H9 (cell line): ENCODE results near the gene GGT5. TPM values are rescaled to one million over a fixed set of nuclear protein-coding genes. Genes with fewer than 3 reads are reported as not detected.

ENCODE experiments used
- DNase-seq: peaks from one replicate; pipeline ENCODE4 v3.0.0-alpha.2; 2017
- H2AFZ ChIP-seq: one replicate; pipeline ENCODE4 v1.6.1; 2013; ENCODE audit warnings: mild to moderate bottlenecking, low read length, control low read depth, moderate library complexity
- H2AK5ac ChIP-seq: 2 replicates; pipeline ENCODE4 v1.6.1; 2013; ENCODE audit warnings: low read length, control low read depth, mixed read lengths; ENCODE audit not compliant: insufficient read length
- H2BK120ac ChIP-seq: one replicate; pipeline ENCODE4 v1.6.1; 2013; ENCODE audit warnings: low read depth, mild to moderate bottlenecking, low read length, control low read depth, inconsistent platforms; ENCODE audit not compliant: poor library complexity, severe bottlenecking
- H2BK12ac ChIP-seq: 2 replicates; pipeline ENCODE4 v1.6.1; 2013; ENCODE audit warnings: low read length, control low read depth, mixed read lengths, low read depth; ENCODE audit not compliant: insufficient read length
- H2BK15ac ChIP-seq: 2 replicates; pipeline ENCODE4 v1.6.1; 2013; ENCODE audit warnings: low read depth, low read length, control low read depth
- H2BK20ac ChIP-seq: one replicate; pipeline ENCODE4 v1.6.1; 2013; ENCODE audit warnings: low read depth, mild to moderate bottlenecking, low read length, control low read depth, inconsistent platforms; ENCODE audit not compliant: poor library complexity, severe bottlenecking
- H2BK5ac ChIP-seq: 2 replicates; pipeline ENCODE4 v1.6.1; 2013; ENCODE audit warnings: low read length, control low read depth, mixed read lengths; ENCODE audit not compliant: insufficient read length
- H3K14ac ChIP-seq: 2 replicates; pipeline ENCODE4 v1.6.1; 2013; ENCODE audit warnings: low read length, control low read depth; ENCODE audit not compliant: insufficient read depth
- H3K18ac ChIP-seq: 2 replicates; pipeline ENCODE4 v1.6.1; 2013; ENCODE audit warnings: low read depth, mild to moderate bottlenecking, mixed read lengths, low read length, control low read depth; ENCODE audit not compliant: insufficient read length
- H3K23ac ChIP-seq: 2 replicates; pipeline ENCODE4 v1.6.1; 2013; ENCODE audit warnings: low read length, control low read depth, mixed read lengths, low read depth; ENCODE audit not compliant: insufficient read length
- H3K23me2 ChIP-seq: 2 replicates; pipeline ENCODE4 v1.6.1; 2013; ENCODE audit warnings: low read depth, mild to moderate bottlenecking, mixed read lengths, low read length, control low read depth; ENCODE audit not compliant: insufficient read length, poor library complexity, severe bottlenecking
- H3K27ac ChIP-seq: 2 replicates; pipeline ENCODE4 v1.5.1; 2013; ENCODE audit warnings: low read length, control low read depth, mixed read lengths, low read depth; ENCODE audit not compliant: insufficient read length
- H3K27me3 ChIP-seq: 2 replicates; pipeline ENCODE4 v1.6.1; 2013; ENCODE audit warnings: low read length, control low read depth, inconsistent platforms; ENCODE audit not compliant: insufficient read depth
- H3K4ac ChIP-seq: 2 replicates; pipeline ENCODE4 v1.6.1; 2013; ENCODE audit warnings: low read depth, mild to moderate bottlenecking, control low read depth, inconsistent platforms, low read length, moderate library complexity
- H3K4me1 ChIP-seq: 2 replicates; pipeline ENCODE4 v1.6.1; 2013; ENCODE audit warnings: low read length, control low read depth, inconsistent platforms; ENCODE audit not compliant: insufficient read depth
- H3K4me2 ChIP-seq: 2 replicates; pipeline ENCODE4 v1.6.1; 2013; ENCODE audit warnings: low read length, control low read depth, mixed read lengths; ENCODE audit not compliant: insufficient read length, insufficient read depth
- H3K56ac ChIP-seq: 2 replicates; pipeline ENCODE4 v1.6.1; 2013; ENCODE audit warnings: low read depth, mild to moderate bottlenecking, mixed read lengths, low read length, control low read depth; ENCODE audit not compliant: insufficient read length
- H3K79me1 ChIP-seq: 2 replicates; pipeline ENCODE4 v1.6.1; 2013; ENCODE audit warnings: low read depth, mild to moderate bottlenecking, moderate library complexity, low read length, control low read depth, inconsistent platforms; ENCODE audit not compliant: insufficient read depth, poor library complexity, severe bottlenecking
- H3K79me2 ChIP-seq: 2 replicates; pipeline ENCODE4 v1.6.1; 2013; ENCODE audit warnings: low read length, control low read depth, inconsistent platforms; ENCODE audit not compliant: insufficient read depth
- H3K9ac ChIP-seq: 2 replicates; pipeline ENCODE4 v1.6.1; 2013; ENCODE audit warnings: low read length, control low read depth, mixed read lengths; ENCODE audit not compliant: insufficient read length; ENCODE audit errors: extremely low read depth
- H3K9me3 ChIP-seq: one replicate; pipeline ENCODE4 v1.6.1; 2013; ENCODE audit warnings: low read depth, low read length, inconsistent platforms; ENCODE audit not compliant: control insufficient read depth
- H3T11ph ChIP-seq: one replicate; pipeline ENCODE4 v1.6.1; 2013; ENCODE audit warnings: mild to moderate bottlenecking, low read length, control low read depth, inconsistent platforms
- H4K20me1 ChIP-seq: one replicate; pipeline ENCODE4 v1.6.1; 2013; ENCODE audit not compliant: control insufficient read depth, insufficient read length, insufficient read depth
- H4K5ac ChIP-seq: 2 replicates; pipeline ENCODE4 v1.6.1; 2013; ENCODE audit warnings: low read depth, mild to moderate bottlenecking, mixed read lengths, low read length, control low read depth; ENCODE audit not compliant: insufficient read length
- H4K8ac ChIP-seq: replicated peaks from 2 replicates; pipeline ENCODE4 v1.6.1; 2013; ENCODE audit warnings: low read length, control low read depth, mixed read lengths, low read depth; ENCODE audit not compliant: insufficient read length
- H4K91ac ChIP-seq: 2 replicates; pipeline ENCODE4 v1.6.1; 2013; ENCODE audit warnings: low read depth, mild to moderate bottlenecking, moderate library complexity, mixed read lengths, low read length, control low read depth; ENCODE audit not compliant: insufficient read length
- H3K27ac Mint-ChIP-seq, 3 experiments: 2 replicates in 2 of 3; 3 replicates in 1 of 3; pipeline ENCODE4 v1.8.0; 2020 to 2021; ENCODE audit warnings: mixed read lengths in 3 of 3, mild to moderate bottlenecking in 1 of 3, moderate library complexity in 1 of 3
- H3K27me3 Mint-ChIP-seq: 2 replicates; pipeline ENCODE4 v1.8.0; 2021; ENCODE audit warnings: low read depth, mild to moderate bottlenecking, moderate library complexity, mixed read lengths
- H3K36me3 Mint-ChIP-seq, 3 experiments: 2 replicates in 2 of 3; 3 replicates in 1 of 3; pipeline ENCODE4 v1.8.0; 2020 to 2021; ENCODE audit warnings: low read depth in 3 of 3, mixed read lengths in 3 of 3; ENCODE audit not compliant: insufficient read depth in 1 of 3
- H3K4me1 Mint-ChIP-seq, 2 experiments: 2 replicates each; pipeline ENCODE4 v1.8.0; 2020; ENCODE audit warnings: mixed read lengths in 2 of 2
- H3K4me3 Mint-ChIP-seq, 2 experiments: 2 replicates in 1 of 2; 3 replicates in 1 of 2; pipeline ENCODE4 v1.8.0; 2020 to 2021; ENCODE audit warnings: mild to moderate bottlenecking in 2 of 2, mixed read lengths in 2 of 2, moderate library complexity in 1 of 2
- H3K9me3 Mint-ChIP-seq, 2 experiments: 2 replicates in 1 of 2; 3 replicates in 1 of 2; pipeline ENCODE4 v1.8.0; 2020; ENCODE audit warnings: mild to moderate bottlenecking in 2 of 2, mixed read lengths in 2 of 2, moderate library complexity in 1 of 2
- WGBS: extraction: QIAGEN DNeasy Blood & Tissue Kit; methylation state at CpG from one replicate; pipeline ENCODE4 v1.1.7; 2013; ENCODE audit warnings: missing lambda C conversion rate, low lambda C conversion rate, mixed read lengths; ENCODE audit not compliant: insufficient read length; ENCODE audit errors: extremely low coverage; 5-methylcytosine and 5-hydroxymethylcytosine counted together
- total RNA-seq: library from RNA; stranded (reverse); gene quantifications from 2 replicates; pipeline ENCODE4 v1.2.1, GENCODE V29; 2021
- TF ChIP-seq, protein P1 (sequence below): fragments of 200-600 bp; sonication (generic); conservative IDR thresholded peaks from 3 replicates; pipeline ENCODE4 v1.8.0; 2021; ENCODE audit warnings: antibody characterized with exemption, mild to moderate bottlenecking

Gene GGT5
- total RNA-seq, 1 experiment from 2014 or later: 0.20 TPM

DNA sequence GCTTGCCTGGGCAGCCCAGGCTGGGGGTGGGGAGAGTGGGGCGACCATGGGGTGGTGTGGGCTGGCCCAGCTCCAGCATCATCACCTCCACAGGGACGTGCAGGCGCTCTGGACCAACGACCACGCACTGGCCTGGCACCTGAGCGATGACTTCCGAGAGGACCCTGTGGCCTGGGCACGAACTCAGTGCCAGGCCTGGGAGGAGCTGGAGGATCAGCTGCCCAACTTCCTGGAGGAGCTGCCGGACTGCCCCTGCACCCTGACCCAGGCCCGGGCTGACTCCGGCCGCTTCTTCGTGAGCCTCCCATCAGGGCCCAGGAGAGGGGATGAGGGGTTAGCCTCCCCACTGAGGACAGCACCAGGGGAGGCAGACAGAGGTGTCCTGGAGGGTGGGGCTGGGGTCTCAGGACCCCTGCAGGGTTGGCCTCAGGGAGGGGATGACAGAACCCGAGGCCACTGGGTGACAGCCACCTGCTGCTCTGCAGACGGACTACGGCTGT lies 59.8 kb downstream of the GGT5 start:
- Histone ChIP-seq H4K5ac (no peak overlapping the region), H3T11ph (no peak overlapping the region), H3K27ac (no peak overlapping the region), H3K4me2 (no peak overlapping the region), H3K18ac (no peak overlapping the region), H3K79me1 (no peaks in the 10 kb centered on the region), H3K9ac (no peak overlapping the region), H2BK5ac (no peak overlapping the region), H3K23me2 (no peaks in the 10 kb centered on the region), H3K79me2 (no peaks in the 10 kb centered on the region), H3K9me3 (no peaks in the 10 kb centered on the region), H3K4ac (no peak overlapping the region), H4K91ac (no peak overlapping the region), H4K20me1 (no peaks in the 10 kb centered on the region), H3K14ac (no peak overlapping the region; the same call in 1 of the 2 replicates), H2BK12ac (no peak overlapping the region), H3K27me3 (no peaks in the 10 kb centered on the region), H4K8ac (no peak overlapping the region), H3K4me1 (no peaks in the 10 kb centered on the region), H3K23ac (no peak overlapping the region), H2BK20ac (no peak overlapping the region), H2BK120ac (no peak overlapping the region), H3K56ac (no peak overlapping the region), H2AFZ (no peak overlapping the region), H2BK15ac (no peak overlapping the region), H2AK5ac (no peak overlapping the region)
- Mint-ChIP-seq H3K27me3 (no peaks in the 10 kb centered on the region; the same call in none of the 2 replicates), H3K4me3 (no peak overlapping the region), H3K9me3 (no peaks in the 10 kb centered on the region), H3K27ac (no peak overlapping the region), H3K36me3 (no peaks in the 10 kb centered on the region), H3K4me1 (peaks cover 11 to 22% of the 10 kb centered on the region in 2 experiments)
- TF ChIP-seq, protein P1, sequence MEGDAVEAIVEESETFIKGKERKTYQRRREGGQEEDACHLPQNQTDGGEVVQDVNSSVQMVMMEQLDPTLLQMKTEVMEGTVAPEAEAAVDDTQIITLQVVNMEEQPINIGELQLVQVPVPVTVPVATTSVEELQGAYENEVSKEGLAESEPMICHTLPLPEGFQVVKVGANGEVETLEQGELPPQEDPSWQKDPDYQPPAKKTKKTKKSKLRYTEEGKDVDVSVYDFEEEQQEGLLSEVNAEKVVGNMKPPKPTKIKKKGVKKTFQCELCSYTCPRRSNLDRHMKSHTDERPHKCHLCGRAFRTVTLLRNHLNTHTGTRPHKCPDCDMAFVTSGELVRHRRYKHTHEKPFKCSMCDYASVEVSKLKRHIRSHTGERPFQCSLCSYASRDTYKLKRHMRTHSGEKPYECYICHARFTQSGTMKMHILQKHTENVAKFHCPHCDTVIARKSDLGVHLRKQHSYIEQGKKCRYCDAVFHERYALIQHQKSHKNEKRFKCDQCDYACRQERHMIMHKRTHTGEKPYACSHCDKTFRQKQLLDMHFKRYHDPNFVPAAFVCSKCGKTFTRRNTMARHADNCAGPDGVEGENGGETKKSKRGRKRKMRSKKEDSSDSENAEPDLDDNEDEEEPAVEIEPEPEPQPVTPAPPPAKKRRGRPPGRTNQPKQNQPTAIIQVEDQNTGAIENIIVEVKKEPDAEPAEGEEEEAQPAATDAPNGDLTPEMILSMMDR: no peak
- WGBS: no CpG with 5 or more reads among the region's 16 CpGs
- DNase-seq: no peak
